GM18498 (cell line): ENCODE results near the gene MT4.

ENCODE experiments used
- ATAC-seq: cut with Tn5 transposase; IDR thresholded peaks from one replicate; pipeline ENCODE4 v1.9.1; 2021; ENCODE audit warnings: mild to moderate bottlenecking, moderate library complexity; ENCODE audit not compliant: unreplicated experiment

Gene MT4

DNA sequence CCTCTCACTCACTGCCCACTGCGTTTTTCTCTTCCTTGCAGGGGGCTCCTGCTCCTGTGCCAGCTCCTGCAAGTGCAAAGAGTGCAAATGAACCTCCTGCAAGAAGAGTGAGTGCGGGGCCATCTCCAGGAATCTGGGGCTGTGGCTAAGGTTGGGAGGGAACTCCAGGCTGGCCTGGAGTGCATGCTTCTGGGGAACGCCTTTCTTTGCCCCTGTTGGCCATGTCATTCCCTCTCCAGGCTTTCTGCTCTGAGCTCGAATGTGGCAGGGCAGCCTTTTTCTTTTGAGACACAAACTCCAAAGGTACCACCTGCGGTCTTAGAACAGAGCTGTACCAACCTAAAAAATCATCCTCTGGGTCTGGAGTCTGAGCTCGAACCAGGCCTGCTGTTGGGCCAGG lies 53.3 kb downstream of the MT4 start:
- no peak for ATAC-seq
